ENCODE results near the gene MEI1. TPM values are rescaled to one million over a fixed set of nuclear protein-coding genes. Genes with fewer than 3 reads are reported as not detected.

Gene MEI1
- total RNA-seq, 1 experiment from 2014 or later: 0.20 TPM

- no peak overlapping the region for H2AFZ ChIP-seq (ENCODE audit: low read length)
Measured at GRCh38 chr22:41844036-41844435, 144.7 kb downstream of the MEI1 start.

More at GRCh38 chr22:41844036-41844435, 144.7 kb downstream of the MEI1 start:
- no peak overlapping the region for H3K9ac ChIP-seq (ENCODE audit: extremely low read depth, insufficient read length, low read length)
- no peak overlapping the region for H4K91ac ChIP-seq (ENCODE audit: insufficient read length, low read depth, low read length)
- no peak overlapping the region for H2BK5ac ChIP-seq (ENCODE audit: insufficient read length, low read length)
- H3K79me2 ChIP-seq (ENCODE audit: insufficient read depth, low read length): peaks cover 75% of the 10 kb centered on the region
- H3T11ph ChIP-seq (ENCODE audit: low read length): no peak overlapping the region
- H4K5ac ChIP-seq (ENCODE audit: insufficient read length, low read depth, low read length): no peak overlapping the region
- H3K23ac ChIP-seq (ENCODE audit: insufficient read length, low read depth, low read length): no peak overlapping the region
- H3K79me1 ChIP-seq (ENCODE audit: insufficient read depth, low read depth, low read length, poor library complexity, severe bottlenecking): peaks cover 9% of the 10 kb centered on the region
- H2BK20ac ChIP-seq (ENCODE audit: low read depth, low read length, poor library complexity, severe bottlenecking): no peak overlapping the region
- H2BK120ac ChIP-seq (ENCODE audit: low read depth, low read length, poor library complexity, severe bottlenecking): no peak overlapping the region
- no peak overlapping the region for H3K4me2 ChIP-seq (ENCODE audit: insufficient read depth, insufficient read length, low read length)
- no peak overlapping the region for H3K56ac ChIP-seq (ENCODE audit: insufficient read length, low read depth, low read length)
- H3K23me2 ChIP-seq (ENCODE audit: insufficient read length, low read depth, low read length, poor library complexity, severe bottlenecking): no peaks in the 10 kb centered on the region
- no peaks in the 10 kb centered on the region for H3K27me3 ChIP-seq (ENCODE audit: insufficient read depth, low read length)
- no peak overlapping the region for H3K4ac ChIP-seq (ENCODE audit: low read depth, low read length)
- H4K8ac ChIP-seq (replicated peaks; ENCODE audit: insufficient read length, low read depth, low read length): no peak overlapping the region
- H3K9me3 Mint-ChIP-seq: no peaks in the 10 kb centered on the region
- no peak overlapping the region for H2AK5ac ChIP-seq (ENCODE audit: insufficient read length, low read length)
- peaks cover 49 to 55% of the 10 kb centered on the region in 2 experiments for H3K4me1 Mint-ChIP-seq
- H3K18ac ChIP-seq (ENCODE audit: insufficient read length, low read depth, low read length): no peak overlapping the region
- H3K27ac ChIP-seq (ENCODE audit: insufficient read length, low read depth, low read length): no peak overlapping the region
- peak overlapping the region; percentile 42 to 89 (median 63); a peak in 4 of 7 replicates for H3K27ac Mint-ChIP-seq
- H2BK12ac ChIP-seq (ENCODE audit: insufficient read length, low read depth, low read length): no peak overlapping the region
- peaks cover 8 to 37% (median 26%) of the 10 kb centered on the region in 3 experiments; a peak in 6 of 7 replicates for H3K36me3 Mint-ChIP-seq (ENCODE audit: insufficient read depth in 1 of 3, low read depth in 3 of 3)
- H4K20me1 ChIP-seq (ENCODE audit: control insufficient read depth, insufficient read depth, insufficient read length): no peaks in the 10 kb centered on the region
- no peak overlapping the region for H3K14ac ChIP-seq (ENCODE audit: insufficient read depth, low read length)
- no peaks in the 10 kb centered on the region for H3K27me3 Mint-ChIP-seq (ENCODE audit: low read depth)
- peaks cover 29% of the 10 kb centered on the region for H3K4me1 ChIP-seq (ENCODE audit: insufficient read depth, low read length)
- TF ChIP-seq, protein P1, sequence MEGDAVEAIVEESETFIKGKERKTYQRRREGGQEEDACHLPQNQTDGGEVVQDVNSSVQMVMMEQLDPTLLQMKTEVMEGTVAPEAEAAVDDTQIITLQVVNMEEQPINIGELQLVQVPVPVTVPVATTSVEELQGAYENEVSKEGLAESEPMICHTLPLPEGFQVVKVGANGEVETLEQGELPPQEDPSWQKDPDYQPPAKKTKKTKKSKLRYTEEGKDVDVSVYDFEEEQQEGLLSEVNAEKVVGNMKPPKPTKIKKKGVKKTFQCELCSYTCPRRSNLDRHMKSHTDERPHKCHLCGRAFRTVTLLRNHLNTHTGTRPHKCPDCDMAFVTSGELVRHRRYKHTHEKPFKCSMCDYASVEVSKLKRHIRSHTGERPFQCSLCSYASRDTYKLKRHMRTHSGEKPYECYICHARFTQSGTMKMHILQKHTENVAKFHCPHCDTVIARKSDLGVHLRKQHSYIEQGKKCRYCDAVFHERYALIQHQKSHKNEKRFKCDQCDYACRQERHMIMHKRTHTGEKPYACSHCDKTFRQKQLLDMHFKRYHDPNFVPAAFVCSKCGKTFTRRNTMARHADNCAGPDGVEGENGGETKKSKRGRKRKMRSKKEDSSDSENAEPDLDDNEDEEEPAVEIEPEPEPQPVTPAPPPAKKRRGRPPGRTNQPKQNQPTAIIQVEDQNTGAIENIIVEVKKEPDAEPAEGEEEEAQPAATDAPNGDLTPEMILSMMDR (conservative IDR thresholded peaks at IDR 0.05): no peak
- H3K4me3 Mint-ChIP-seq: peak overlapping the region in 1 of 2 experiments; percentile 5; a peak in 1 of 5 replicates
- no peaks in the 10 kb centered on the region for H3K9me3 ChIP-seq (ENCODE audit: control insufficient read depth, low read depth, low read length)
- no CpG with 5 or more reads among the region's 1 CpG for WGBS (ENCODE audit: extremely low coverage, insufficient read length, low lambda C conversion rate)
- H2BK15ac ChIP-seq (ENCODE audit: low read depth, low read length): no peak overlapping the region
- DNase-seq: no peak

Measured in H9 (cell line).